NT2/D1 (cell line): ENCODE measurements around the gene TEAD1.

Experiments
- SUZ12 ChIP-seq: IDR thresholded peaks from 2 replicates; pipeline ENCODE4 v1.6.1; 2011; ENCODE audit not compliant: insufficient read length, insufficient read depth; ENCODE audit errors: extremely low read depth
- YY1 ChIP-seq: IDR thresholded peaks from 2 replicates; pipeline ENCODE4 v1.6.1; 2011; ENCODE audit not compliant: insufficient read length, insufficient read depth
- ZNF274 ChIP-seq: IDR thresholded peaks from 2 replicates; pipeline ENCODE4 v1.6.1; 2011; ENCODE audit warnings: mild to moderate bottlenecking, low read depth, low read length

- TF ChIP-seq YY1 (no peak), ZNF274 (no peak), SUZ12 (no peak)
These were observed 113.6 kb downstream of the TEAD1 start for GRCh38 chr11:12787847-12788246.
